ENCODE measurements around the gene AK4.

AK4 gene

DNA sequence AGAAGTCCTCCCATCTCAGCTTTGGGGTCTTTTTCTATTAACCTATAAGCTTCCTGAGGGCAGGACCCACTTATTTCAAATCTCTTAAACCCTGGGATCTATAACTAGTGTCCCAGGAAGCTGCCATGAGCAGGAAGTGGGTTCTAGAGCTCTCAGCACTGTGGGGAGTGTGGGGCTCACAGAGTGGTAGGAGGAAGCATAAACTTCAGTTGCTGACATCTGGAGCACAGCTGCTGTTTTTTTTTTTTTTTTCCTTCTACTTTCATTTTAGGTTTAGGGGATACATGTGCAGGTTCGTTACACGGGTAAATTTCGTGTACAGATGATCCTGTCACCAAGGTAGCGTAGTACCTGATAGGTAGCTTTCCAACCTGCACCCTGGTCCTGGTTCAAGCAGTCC lies 59.3 kb downstream of the AK4 start:
- no peak for DNase-seq (ENCODE audit: extremely low spot score, insufficient read length, low read depth)
- peak; percentile 56 for FAIRE-seq

DNA sequence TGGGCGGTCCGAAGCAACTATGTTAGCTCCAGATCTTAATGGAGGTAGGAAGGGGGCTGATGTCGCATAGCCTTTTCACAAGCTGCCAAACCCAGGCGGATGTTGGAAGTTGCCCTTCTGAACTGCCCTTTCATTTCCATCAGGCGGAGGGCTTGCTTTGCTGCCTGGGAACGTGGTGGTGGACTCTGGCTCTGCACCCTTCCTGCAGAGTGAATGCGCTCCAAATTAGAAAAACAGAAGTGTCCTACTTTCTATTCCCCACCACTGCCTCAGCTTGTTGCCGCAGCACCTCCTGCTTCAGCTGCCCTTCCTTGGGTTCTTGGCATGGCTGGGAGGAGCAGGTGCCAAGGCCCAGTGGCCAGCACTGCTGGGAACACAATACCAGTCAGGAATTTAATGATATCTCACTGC lies 60.6 kb downstream of the AK4 start:
- DNase-seq (ENCODE audit: extremely low spot score, insufficient read length, low read depth) (no peak), FAIRE-seq (no peak)

DNA sequence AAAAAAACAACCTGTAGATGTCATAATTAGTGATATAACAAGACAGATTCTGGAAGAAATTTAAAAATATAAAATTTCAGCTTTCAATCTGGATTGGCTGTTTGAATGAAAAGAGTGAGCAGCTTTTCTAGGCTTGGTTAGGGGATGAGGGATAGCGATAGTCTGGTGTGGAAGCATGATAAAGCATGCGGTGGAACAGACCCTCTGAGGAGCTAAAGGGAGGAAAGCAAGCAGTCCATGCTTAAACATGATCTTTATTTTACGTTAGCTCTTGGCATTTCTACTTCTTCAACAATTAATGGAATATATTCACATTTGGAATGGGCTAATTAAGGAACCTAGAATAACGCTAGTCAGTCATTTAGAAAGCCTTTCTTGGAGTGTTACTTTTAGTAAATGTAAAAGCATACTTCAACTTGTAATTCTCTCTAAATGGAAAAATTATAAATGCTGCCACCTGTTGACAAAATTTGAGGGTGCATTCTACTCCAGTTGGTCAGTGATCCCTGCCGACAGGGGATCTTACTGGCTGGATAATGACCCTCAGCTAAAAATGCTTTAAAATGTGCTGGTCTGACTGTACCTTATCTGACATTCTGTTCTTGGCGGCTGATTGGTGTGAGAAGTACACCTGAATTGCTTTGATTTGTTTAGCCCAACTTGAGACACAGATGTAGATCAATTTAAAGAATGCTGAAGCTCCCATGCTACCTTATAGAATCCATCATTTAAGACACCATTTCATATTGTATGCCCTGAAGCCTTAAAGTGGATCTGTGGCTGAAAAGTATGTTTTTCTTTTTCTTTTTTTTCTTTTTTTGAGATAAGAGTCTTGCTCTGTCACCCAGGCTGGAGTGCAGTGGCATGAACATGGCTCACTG lies 61.2 kb downstream of the AK4 start:
- peak; percentile 11 for DNase-seq (ENCODE audit: extremely low spot score, insufficient read length, low read depth)
- peak; percentile 77 for FAIRE-seq

DNA sequence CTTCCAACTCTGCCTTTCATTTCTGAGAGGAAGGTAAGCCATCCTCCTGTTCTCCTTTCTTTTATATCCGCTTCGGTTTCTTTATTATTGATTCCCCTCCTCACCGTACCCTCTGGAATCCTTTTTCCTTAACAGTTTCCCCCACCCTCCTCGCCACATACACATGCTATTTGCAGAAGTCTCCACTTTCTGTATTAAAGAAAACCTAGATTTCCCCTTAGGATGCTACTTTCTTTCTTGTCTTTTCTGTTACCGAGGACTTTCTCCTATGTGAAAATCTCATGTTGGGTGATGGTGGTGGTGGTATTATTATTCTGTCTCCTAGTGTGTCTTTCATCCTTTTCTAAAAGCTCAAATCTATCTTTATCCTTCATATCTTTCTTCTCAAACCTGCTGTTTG lies 62.3 kb downstream of the AK4 start:
- DNase-seq (ENCODE audit: extremely low spot score, insufficient read length, low read depth) (no peak), FAIRE-seq (no peak)

DNA sequence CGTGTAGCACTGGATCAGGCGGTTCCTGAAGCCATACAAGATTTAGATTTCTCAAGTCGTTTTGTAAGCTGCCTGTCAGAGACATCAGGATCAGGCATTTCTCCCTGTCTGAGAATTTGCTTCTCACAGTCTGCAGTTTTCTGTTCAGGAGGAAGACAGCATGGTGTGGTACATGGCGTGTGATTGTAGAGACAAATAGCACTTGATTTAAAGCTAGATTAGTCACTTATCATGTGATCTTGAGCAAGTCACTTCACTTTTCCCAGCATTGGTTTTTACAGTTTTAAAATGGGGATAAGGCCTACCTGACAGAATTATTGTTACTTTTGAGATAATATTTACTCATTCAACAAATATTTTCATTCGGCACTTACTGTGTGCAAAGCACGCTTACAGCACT lies 63.3 kb downstream of the AK4 start:
- FAIRE-seq = no peak
- DNase-seq (ENCODE audit: extremely low spot score, insufficient read length, low read depth) = no peak

DNA sequence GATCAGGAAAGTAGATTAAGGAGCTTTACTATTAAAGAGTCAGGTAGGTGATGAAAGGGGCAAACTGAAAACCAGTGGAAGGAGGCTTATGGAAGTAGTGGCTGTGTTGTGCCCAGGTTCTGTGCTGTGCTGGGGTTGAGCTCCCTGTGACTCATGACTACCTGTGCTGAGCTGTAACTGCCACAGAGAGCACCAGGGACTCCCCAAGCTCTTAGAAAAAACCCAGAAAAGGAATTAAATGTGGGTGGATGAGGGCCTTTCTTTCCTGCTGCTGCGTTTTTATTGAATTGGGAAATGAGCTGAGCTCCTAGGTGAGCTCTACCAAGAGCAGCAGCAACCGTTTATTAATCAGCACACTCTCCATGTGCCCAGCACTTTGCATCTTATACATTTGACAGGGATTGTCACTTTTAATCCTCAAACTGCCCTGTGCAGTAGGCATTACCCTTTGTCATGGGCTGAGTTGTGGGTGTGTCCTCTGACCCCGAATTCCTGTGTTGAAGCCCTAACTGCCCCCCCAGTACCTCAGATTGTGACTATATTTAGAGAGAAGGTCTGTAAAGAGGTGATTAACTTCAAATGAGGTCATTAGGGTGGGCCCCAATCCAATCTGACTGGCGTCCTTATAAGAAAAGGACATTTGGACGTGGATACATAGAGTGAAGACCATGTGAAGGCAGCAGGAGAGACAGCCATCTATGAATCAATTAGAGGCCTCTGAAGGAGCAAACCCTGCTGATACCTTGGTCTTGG lies 65.4 kb downstream of the AK4 start:
- DNase-seq (ENCODE audit: extremely low spot score, insufficient read length, low read depth) (no peak), FAIRE-seq (no peak)

DNA sequence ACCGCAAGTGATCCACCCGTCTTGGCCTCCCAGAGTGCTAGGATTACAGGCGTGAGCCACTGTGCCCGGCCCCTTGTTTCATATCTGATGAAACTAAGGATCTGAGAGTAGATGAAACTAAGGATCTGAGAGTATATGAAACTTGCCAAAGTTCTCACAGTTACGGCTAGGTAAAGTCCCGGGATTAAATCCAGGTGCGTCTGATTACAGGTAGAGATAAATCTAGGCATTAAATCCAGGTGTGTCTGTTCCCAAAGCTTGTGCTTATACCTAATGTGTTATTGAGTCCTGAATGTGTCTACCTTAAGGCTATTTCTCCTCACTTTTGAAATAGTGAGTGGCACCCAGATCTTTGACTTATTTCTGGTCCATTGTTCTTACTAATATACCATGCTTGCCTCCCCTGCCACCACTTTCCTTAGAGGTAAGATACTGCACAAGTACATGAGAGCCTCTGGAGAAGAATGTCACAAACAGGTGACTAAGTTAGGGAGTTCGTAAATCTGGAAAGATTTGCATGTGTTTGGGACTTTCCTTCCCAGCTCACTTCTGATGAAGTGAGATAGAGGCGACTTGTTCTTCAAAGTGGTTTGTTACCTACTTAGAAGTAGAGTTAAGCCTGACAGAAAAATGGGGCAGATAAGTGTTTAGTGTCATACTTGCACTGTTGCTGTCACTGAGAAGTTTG lies 66.5 kb downstream of the AK4 start:
- no peak for FAIRE-seq
- no peak for DNase-seq (ENCODE audit: extremely low spot score, insufficient read length, low read depth)

DNA sequence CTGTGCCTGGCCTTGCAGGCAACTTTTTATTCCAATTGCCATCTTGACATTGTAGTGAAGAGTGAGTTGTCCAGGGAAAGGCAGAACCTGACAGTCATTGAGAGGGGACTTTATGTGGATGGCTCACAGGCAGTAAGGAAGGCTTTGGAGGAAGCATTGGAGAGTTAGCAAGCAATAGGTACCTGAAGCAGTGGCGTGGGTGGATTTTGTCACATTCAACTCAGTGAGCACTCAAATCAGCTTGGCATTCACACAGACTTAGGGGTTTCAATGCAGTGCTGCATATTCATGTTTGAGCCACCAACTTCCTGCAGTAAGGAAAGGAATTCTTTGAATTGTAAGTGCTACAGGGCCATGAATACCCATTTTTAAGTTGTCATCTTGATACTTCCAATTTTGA lies 69.0 kb downstream of the AK4 start:
- FAIRE-seq (no peak), DNase-seq (ENCODE audit: extremely low spot score, insufficient read length, low read depth) (no peak)

DNA sequence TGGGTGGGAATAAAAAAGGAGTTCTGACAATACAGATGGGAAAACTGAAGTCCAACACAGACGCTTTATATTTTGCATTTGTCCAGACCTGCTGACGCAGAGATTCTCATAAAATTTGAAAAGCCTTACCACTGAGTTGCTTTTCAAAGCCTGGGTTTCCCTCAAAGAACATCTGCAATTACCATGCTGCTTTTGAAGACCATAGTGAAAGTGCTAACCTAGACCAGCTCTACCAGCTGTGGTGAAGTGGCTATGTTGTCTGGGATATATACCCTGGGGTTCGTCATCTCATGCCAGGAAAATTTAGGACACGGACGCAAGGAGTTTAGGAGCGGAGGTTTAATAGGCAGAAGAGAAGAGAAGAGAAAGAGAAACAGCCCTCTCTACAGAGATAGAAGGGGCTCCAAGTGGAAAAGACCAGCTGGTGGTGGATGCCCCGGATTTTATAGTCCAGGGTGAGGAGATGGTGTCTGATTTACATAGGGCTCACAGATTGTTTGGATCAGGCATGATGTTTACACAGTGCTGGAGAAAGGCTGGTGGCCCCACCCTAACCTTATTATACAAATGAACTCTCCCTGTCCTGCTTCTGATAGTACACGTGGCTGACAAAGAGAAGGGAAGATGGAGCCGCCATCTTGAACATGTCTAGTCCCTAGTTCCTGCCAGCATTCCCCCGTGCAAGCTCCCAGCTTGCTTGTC lies 73.8 kb downstream of the AK4 start:
- FAIRE-seq = no peak
- DNase-seq (ENCODE audit: extremely low spot score, insufficient read length, low read depth) = no peak

DNA sequence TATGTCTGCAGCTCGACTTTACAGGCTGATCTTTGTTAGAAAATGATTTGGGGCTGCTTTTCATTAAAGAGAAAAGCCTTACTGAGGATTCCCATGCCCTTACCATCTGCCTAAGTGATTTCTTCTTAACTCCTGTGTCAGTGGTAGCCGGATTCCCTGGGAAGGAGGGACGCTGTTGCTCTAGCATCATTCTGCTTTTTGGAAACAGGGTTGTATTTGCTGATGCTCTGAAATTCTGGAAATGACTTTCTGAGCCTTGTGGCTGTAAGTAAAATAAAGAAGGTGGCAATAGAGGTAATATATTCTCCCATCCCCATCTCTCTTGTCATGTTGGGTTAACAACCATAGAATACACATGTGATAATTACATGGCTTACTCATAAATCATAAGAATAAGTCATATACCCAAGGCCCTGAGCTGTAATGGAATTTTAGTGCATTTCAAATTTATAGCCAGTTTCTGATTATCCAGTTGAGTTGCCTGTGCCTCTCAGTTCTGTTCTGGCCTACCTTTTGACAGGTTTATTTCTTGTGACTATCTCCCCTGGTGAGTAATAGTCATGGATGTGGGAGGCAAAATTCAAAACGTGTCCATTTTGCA lies 74.4 kb downstream of the AK4 start:
- no peak for DNase-seq (ENCODE audit: extremely low spot score, insufficient read length, low read depth)
- no peak for FAIRE-seq

DNA sequence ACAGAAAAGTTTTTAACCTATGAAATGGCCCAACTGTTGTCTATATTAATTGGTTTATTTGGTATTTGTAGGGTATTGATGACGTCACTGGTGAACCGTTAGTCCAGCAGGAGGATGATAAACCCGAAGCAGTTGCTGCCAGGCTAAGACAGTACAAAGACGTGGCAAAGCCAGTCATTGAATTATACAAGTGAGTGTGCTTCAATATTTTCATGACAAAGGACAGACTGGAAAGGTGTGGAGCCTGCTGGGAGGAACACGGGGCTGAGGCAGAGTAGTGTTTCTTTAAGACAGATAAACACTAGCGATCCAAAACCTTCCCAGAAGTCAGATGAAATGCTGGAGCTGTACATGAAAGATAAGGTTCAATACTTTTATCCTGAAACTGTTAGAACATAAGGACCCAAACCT lies 76.7 kb downstream of the AK4 start:
- FAIRE-seq (no peak), DNase-seq (ENCODE audit: extremely low spot score, insufficient read length, low read depth) (no peak)

DNA sequence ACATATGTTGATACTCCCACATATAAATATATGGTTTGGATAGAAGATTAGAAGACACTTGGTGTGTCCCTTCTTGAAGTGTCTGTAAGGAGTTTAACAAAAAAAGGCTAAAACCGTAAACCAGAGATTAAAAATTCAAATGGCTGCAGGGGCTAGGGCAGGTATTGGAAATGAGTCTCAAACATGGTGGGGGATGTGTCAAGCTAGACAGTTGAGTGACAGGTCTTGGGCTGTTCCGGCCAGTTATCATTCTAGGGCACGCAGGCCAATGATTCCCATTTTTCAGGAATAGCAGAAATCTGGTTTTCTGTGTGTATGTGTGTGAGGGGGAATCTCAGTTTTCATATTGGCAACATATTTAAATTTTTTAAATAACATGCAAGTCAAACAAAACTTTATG lies 77.2 kb downstream of the AK4 start:
- DNase-seq (ENCODE audit: extremely low spot score, insufficient read length, low read depth) (no peak), FAIRE-seq (no peak)

DNA sequence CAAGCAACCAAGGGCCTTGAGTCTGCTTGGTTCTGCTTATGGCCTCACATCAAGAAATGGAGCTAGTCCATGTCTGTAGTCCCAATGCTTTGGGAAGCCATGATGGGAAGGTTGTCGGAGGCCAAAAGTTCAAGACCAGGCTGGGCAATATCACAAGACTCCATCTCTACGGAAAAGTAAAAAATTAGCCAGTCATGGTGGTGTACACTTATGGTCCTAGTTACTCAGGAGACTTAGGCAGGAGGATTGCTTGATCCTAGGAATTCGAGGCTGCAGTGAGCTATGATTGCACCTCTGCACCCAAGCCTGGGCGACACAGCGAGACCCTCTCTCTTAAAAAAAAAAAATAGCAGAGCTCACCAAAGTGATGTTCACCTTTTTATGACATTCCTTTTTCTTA lies 81.2 kb downstream of the AK4 start:
- DNase-seq (ENCODE audit: extremely low spot score, insufficient read length, low read depth) (no peak), FAIRE-seq (no peak)

DNA sequence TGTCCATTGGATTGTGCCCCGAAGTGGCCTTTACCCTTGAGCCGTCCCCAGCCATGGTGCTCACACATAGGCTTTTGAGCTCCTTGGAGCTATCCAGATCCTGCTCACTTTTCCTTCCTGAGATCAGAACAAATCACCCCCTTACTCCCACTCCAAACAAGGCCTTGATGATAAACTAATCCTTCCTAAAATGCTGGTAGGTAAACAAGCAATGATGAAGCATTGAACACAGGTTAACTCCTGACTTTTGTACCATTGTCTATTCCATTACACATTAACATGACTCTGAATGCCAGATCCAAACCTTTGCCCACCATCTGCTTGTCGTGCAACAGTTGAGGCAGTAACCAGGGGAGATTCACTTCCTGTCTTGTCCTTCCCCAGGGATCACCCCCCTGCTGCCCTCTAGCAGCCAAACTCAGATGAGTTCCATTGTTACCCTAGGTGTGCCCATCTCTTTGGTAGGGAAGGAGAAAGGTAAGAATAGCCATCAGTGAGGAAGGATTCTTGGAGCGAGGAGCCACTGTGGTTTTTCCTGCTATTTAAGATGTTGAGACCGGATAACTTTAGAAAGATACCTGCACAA lies 81.8 kb downstream of the AK4 start:
- FAIRE-seq = no peak

DNA sequence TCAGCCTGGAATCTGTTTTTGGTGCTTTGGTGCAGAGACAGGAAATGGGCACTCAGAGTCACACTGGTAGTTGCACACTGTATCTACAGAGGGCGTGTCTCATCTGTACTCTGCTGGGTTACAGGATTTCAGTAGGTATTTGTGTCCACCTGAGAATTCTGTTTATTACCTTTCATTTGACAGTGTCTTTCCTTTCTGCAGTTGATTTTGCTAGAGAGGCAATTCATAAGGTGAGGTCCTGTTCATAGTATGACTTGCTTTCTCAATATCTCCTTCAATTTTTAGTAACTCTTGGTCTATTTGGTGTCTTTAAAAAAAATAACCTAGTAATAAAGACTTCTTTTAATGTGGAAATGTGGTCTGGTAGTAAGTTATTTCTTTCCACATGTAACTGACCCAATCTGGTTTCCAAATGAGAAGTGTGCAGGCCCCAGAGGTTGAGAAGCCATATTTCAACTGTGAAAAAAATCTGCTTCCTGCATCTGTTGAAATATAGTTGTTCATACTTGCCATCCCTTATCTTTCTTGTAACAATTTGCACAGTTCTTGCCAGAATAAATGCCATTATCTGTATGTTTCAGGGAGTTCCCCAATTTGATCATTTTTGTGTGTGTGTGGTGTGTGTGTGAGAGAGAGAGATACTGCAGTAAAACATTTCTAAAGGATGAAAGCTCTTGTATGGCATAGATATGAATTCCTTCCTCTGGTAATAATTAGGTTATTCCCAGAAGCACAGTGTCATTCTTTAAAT lies 82.9 kb downstream of the AK4 start:
- peak; percentile 68 for FAIRE-seq
- DNase-seq (ENCODE audit: extremely low spot score, insufficient read length, low read depth) = no peak

More for the DNA sequence above, 81.8 kb downstream of the AK4 start:
- DNase-seq (ENCODE audit: extremely low spot score, insufficient read length, low read depth) = no peak

DNA sequence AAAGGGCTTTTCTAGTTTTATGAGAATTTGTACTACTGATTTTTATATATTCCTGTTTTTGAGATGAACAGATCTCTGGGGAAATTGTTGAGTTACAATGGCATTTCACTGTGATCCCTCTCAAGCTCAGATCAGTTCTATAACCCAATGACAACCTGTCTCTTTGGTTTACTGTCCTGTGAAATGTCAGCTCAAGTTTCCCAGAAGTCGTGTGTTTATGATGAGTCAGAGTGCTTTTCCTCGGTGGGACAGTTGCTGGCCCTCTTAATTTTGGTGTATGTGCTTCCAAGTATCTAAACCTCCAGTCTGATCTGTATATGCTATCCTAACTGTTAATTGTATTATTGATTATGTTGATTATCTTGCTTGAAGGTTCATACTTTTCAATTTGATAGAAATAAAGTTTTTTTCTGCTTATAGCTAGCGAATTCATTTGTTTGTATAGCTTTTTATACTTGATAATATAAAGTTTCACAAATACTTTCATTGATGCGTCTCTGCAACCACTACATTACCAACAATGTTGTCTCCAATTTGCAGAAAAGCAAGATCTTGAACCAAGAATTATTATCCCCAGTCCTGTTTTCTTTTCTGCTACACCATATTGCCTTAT lies 83.8 kb downstream of the AK4 start:
- DNase-seq (ENCODE audit: extremely low spot score, insufficient read length, low read depth) = no peak

DNA sequence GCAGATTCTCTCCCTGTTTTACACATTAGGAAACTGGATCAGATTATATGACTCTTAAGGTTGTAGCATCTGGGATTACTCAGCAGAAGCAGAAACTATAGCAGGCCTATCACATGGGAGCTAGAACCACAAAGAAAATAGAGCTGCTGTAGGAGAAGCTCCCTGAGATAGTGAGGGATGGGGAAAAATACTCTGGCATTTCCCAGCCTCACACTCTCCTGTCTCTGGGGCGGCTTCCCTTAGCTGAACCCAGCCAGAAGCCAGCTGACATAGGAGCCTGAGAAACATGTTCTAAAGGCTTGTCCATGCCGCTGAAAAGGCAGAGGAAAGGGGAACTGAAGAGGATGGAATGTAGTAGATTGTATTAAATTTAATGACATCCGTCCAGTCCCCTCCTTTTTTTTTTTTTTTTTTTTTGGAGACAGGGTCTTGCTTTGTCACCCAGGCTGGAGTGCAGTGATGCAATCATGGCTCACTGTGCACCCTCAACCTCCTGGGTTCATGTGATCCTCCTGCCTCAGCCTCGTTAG lies 84.5 kb downstream of the AK4 start:
- DNase-seq (ENCODE audit: extremely low spot score, insufficient read length, low read depth) (no peak), FAIRE-seq (no peak)

More for the DNA sequence above, 83.8 kb downstream of the AK4 start:
- FAIRE-seq = no peak

DNA sequence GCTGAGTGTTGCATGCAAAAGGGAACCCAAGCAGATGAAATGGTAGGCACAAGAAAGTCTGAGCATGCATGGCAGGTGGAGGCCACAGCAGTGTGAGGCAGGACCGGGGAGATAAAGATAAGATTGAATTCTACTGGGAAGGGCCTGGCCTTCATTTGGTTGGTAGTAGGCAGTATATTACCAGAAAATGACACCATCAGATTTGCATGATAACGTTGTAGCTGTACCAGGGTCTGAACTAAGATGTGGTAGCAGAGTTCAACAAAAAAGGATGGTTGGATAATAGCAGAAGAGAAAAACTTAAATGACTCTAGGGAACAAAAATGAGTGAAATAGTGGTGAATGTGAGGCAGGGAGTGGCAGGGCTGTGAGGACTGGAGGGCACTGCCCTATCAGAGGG lies 85.8 kb downstream of the AK4 start:
- DNase-seq (ENCODE audit: extremely low spot score, insufficient read length, low read depth) (no peak), FAIRE-seq (no peak)
